Sciatic nerve (tissue), 2 donors: Measurements from ENCODE around the gene MRPL49. TPM values are rescaled to one million over a fixed set of nuclear protein-coding genes. Genes with fewer than 3 reads are reported as not detected.
"Not testable (repeated sequence)": the region's sequence is repeated elsewhere in the genome, so short reads cannot be mapped to it uniquely, and the experiment has no call there.

ENCODE experiments used
- ATAC-seq: fragments of 200-7000 bp; cut with Tn5 transposase; one replicate; pipeline ENCODE4 v1.9.1; 2020; ENCODE audit warnings: mild to moderate bottlenecking, moderate library complexity
- DNase-seq: peaks from one replicate; pipeline ENCODE4 v3.0.0-alpha.2; 2020; ENCODE audit warnings: low spot score
- intact Hi-C: fragments of 100-400 bp; cut with DNase I; formaldehyde crosslinking; loops from one replicate; pipeline ENCODE4 v1.14.2; 2022
- total RNA-seq: library from RNA; stranded (reverse); fragmentation: NEBNext Ultra II Directional; extraction: Animal tissue kit (Norgen Biotek cat#: 25700); gene quantifications from one replicate; pipeline ENCODE4 v1.2.1, GENCODE V29; 2021
- donor health status: DM: no; HTN: no; CAD: no.
- donor health status: DM: no; HTN: no; CAD: no.

Gene MRPL49
- total RNA-seq, 1 donor from 2014 or later, result 32.1 TPM

DNA sequence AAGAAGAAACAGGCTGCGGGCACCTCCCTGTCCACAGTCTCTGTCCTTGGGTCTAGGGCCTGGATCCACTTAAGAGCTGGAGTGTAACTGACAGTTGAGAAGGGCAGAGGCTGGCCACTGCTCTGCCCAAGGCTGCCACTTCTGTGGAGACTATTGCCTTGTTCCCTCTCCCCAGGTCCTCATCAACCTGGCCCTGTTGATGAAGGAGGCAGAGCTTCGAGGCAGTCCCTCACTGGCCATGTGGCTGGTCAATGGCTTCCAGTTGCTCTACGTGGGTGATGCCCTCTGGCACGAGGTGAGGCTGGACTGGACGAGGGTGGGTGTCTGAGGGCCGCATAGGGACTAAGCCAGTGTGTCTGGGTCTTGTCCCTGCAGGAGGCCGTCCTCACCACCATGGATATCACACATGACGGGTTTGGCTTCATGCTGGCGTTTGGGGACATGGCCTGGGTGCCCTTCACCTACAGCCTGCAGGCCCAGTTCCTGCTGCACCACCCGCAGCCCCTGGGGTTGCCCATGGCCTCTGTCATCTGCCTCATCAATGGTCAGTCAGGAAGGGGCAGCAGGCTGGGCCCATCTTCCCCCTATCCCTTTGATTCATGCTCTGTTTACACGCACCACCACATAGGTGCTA is 7.5 kb upstream of the MRPL49 start:
- intact Hi-C loops, result loop anchor here (10.0 kb wide), 2 partner anchors 100 to 190 kb away; partner anchors contain the start of genes ARL2 and PPP2R5B
- no peak for ATAC-seq
- DNase-seq, result no peak

DNA sequence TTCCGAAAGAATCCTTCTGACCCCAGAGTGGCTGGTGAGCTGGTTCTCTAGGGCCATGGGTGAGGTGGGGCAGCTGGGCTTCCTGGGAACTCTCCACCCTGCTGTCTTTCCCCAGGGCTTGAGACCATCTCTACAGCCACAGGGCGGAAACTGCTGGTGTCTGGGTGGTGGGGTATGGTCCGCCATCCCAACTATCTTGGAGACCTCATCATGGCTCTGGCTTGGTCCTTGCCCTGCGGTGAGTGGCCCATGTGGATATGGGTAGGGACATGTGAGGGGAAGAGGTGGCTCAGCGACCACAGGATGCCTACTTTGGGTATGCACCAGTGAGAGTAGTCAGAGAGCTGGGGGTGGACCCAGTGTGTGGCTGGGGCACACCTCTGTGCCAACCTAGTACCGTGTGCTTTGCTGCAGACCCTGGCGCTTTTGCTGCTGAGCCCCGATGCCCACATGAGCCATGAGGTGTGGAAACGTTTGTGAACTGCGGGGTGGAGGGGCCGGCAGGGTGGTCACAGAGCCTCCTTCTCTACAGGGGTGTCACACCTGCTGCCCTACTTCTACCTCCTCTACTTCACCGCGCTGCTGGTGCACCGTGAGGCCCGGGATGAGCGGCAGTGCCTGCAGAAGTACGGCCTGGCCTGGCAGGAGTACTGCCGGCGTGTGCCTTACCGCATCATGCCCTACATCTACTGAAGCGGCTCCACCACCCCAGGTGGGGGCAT is 6.6 kb upstream of the MRPL49 start:
- ATAC-seq (no peak), DNase-seq (no peak)
- intact Hi-C loops, result loop anchor here (10.0 kb wide), 2 partner anchors 101 to 191 kb away; partner anchors contain the start of genes ARL2 and PPP2R5B

DNA sequence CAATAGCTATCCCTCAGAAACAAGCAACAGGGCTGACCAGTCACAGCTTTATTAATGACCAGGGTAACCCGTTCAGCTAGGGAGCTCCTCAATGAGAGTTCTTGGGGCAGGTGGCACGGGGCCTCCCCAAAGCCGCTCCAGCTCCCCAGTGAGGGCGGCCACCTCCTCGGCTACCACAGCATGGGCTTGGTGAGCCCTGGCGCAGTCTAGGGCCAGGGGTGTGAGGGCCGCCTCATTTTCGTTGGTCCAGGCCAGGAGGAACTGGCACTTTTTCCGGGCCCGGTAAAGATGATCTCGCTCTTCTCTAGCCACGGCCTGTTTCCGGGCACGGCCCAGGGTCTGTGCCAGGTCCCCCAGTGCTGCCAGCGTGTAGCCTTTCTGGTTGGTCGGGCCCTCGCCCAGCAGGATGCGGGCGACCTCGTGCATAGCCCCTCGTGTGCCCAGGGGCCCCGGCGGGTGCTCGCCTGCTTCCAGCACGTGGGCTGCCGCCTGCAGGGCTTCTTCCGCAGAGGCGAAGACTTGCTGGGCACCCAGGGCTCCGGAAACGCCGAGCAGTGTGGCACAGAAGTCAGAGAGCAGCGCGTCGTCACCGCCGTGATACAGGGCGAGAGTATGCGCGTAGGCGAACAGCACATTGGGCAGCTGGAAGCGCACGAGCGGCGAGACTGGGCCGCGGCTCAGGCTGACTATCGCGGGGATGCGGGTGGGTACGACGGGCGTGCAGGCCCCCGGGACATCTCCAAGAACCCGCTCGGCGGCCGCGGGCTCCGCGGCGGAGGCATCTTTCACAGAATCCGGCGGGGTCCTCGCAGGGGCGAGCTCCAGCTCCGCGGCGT is 5.5 kb upstream of the MRPL49 start:
- DNase-seq (peak; percentile 67), ATAC-seq (no peak)
- intact Hi-C loops, result loop anchor here (10.0 kb wide), 2 partner anchors 102 to 192 kb away; partner anchors contain the start of genes ARL2 and PPP2R5B

DNA sequence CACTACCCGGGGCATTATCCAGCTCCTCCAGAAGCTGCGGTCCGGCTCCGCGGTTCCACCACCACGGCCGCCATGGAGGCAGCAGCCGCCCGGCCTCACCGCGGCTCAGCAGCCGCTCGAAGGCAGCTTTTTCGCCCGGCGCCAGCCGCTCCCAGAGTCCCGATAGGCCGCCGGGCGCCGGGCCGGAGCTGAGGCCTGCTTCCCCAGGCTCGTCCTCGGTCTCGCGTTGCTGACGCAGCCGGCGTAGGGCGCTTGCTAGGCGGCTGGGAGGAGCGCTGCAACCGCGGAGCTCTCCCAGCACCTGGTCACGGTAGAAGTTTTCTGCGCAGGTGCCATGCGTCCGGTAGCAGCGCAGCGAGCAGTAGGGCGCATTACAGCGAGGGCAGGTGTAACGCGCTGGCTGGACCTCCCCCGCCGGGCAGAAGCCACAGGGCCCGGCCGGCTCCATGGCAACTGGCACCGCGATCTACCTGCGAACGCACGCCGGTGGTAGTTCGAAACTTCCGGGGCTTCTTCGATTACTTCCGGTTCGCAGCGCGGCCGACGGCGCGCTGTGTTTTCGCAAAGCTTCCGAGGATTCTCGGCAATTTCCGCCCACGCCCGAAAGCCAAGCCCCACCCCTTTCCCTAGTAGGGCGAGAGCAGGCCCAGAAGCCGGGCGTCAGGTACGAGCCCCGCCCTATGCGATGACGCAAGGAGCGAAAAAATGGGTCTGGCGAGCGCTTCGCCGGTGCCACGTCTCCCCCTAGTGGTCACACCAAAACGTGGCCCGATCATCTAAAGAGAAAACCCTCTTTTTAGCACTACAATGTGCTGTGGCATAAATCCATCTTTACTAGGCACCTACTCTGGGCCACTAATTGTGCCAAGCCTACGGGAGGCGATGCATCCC is 4.7 kb upstream of the MRPL49 start, which contains the start of gene ZNHIT2:
ZNHIT2 (minus strand) TSS at position 496 of the 891 bp plus-strand sequence; CDS start at position 448, 48 bp downstream.
- intact Hi-C loops, result loop anchor here (10.0 kb wide), 2 partner anchors 103 to 193 kb away; partner anchors contain the start of genes ARL2 and PPP2R5B
- DNase-seq (peak; percentile 100), ATAC-seq (peak; percentile 94)

DNA sequence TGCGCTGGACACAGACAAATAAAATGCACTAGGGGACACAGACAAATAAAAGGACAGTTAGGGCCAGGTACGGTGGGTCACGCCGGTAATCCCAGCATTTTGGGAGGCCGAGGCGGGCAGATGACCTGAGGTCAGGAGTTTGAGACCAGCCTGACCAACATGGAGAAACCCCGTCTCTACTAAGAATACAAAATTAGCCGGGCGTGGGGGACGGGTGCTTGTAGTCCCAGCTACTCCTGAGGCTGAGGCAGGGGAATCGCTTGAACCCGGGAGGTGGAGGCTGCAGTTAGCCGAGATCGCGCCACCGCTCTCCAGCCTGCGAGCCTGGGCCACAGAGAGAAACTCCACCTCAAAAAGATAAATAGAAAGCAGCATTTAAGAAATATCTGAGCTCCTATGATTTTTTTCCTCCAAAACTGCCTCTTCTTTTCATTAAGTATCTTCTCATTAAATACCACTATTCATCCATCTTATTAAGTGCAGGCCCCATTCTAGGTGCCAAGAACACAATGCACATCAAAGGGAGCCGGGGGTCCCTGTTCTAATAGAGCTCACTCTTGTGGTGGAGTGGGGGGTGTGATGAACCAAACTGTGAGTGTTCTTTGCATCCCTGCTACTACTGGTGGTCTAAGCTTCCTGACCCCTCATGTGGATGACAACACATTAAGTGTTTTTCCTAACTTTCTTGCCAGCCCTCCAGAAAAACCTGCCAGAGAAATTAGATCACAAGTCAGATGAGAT is 3.9 kb upstream of the MRPL49 start:
- DNase-seq (peak; percentile 60), ATAC-seq (no peak)
- intact Hi-C loops, result loop anchor here (10.0 kb wide), 2 partner anchors 103 to 193 kb away; partner anchors contain the start of genes ARL2 and PPP2R5B

DNA sequence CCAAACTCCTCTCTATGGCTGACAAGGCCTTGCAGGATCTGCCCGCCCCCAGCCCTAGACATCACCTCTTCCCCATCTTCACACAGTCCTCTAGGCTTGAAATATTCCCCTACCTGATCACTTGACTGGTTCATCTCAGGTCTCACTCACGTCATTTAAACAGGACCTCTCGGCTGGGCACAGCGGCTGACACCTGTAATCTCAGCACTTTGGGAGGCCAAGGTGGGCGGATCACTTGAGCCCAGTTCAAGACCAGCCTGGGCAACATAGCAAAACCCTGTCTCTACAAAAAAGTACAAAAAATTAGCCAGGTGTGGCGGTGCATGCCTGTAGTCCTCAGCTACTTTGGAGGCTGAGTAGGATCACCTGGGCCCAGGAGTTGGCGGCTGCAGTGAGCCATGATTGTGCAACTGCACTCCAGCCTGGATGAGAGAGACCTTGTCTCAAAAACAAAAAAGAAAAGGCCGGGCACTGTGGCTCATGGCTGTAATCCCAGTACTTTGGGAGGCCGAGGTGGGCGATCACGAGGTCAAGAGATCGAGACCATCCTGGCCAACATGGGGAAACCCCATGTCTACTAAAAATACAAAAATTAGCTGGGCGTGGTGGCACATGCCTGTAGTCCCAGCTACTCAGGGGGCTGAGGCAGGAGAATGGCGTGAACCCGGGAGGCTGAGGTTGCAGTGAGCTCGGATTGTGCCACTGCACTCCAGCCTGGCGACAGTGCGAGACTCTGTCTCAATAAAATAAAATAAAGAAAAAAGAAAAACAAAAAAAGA is 3.0 kb upstream of the MRPL49 start:
- peak; percentile 15 for DNase-seq
- intact Hi-C loops, result loop anchor here (10.0 kb wide), 2 partner anchors 104 to 194 kb away; partner anchors contain the start of genes ARL2 and PPP2R5B
- not testable (repeated sequence) for ATAC-seq

DNA sequence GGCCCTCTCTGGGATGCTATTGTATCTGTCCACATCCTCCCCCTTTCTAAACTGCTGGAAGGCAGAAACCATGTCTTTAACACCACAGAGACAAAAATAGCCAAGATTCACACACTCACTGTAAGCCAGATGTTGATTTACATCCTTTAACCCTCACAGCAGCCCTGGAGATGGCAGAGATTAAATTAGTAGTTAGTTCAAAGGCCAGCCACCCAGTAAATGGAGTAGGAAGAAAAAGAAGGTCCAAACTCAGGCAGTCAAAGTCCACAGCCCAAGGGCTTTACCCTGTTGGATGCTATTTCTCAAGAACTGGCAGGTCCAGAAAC is 2.5 kb upstream of the MRPL49 start:
- intact Hi-C loops, result loop anchor here (10.0 kb wide), 2 partner anchors 105 to 195 kb away; partner anchors contain the start of genes ARL2 and PPP2R5B
- ATAC-seq, result no peak

DNA sequence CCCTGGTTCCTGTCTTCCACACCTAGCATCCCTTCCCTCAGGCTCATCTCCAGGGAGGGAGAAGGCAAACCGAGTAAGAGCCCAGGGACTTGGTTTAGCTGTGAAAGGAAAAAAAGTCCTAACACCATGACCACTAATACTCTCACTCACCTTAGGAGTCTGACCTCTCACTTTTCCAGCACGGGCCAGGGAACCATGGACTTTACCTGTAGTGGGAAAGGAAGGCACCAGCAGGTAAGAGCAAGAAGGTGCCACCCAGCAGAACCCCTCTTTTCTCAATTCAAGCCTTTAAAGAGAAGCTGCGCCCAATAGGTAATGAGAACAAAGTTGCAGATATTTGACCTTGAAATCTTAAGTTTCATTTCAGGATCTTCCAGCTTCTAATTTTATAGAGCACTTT is 1.3 kb upstream of the MRPL49 start:
- intact Hi-C loops, result no loop called here
- ATAC-seq (no peak), DNase-seq (no peak)

More for the DNA sequence above, 2.5 kb upstream of the MRPL49 start:
- no peak for DNase-seq

DNA sequence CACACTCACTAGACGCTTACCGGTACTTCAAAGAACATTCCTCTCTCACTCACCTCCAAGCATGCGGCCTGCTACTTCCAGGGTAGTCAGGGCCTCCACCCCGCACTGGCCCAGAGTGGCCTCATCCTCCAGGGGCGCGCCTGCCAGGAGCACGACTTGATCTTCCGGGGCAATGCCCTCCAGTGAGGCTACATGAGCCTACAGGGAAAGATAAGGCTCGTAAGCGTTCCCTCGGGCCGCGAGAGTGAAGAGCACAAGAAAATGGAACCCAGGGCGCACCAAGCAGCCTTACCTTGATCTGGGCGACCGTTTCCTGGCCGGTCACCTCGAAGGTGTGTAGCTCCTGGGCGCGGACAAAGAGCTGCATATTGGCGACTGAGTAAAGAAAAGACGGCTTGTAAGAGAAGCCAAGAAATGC is 665 bp upstream of the MRPL49 start:
- DNase-seq, result peak; percentile 53
- ATAC-seq, result no peak
- intact Hi-C loops, result no loop called here

DNA sequence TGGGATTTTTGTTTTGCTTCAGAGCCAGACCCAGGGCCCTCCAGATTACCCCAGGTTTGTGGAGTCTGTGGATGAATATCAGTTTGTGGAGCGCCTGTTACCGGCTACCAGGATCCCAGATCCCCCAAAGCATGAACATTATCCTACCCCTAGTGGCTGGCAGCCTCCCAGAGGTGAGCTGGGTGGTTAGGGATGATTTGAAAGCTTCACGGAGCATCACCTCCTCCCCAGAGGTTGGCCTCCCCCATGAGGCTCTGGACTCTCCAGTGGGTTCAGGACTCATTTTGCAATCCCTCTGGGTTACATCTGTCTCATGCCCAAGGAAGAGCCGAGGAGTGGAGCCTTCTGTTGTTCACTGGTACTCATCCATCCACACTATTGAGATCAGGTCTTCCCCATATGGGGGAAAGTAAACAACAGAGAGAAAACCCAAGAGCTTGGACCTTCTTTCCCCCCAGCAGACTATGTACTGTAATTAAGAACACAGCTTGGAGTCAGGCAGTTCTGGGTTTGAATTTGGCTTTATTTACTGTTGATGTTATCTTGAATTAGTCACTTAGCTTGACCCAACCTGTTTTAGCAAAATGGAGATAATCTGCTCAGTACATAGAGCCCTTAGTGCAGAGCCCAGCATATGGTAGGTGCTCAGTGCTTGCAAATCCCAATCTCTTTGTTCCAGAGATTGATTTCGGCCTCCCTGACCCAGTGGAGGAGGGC is 2.5 kb downstream of the MRPL49 start:
- DNase-seq, result peak; percentile 54
- intact Hi-C loops, result no loop called here

DNA sequence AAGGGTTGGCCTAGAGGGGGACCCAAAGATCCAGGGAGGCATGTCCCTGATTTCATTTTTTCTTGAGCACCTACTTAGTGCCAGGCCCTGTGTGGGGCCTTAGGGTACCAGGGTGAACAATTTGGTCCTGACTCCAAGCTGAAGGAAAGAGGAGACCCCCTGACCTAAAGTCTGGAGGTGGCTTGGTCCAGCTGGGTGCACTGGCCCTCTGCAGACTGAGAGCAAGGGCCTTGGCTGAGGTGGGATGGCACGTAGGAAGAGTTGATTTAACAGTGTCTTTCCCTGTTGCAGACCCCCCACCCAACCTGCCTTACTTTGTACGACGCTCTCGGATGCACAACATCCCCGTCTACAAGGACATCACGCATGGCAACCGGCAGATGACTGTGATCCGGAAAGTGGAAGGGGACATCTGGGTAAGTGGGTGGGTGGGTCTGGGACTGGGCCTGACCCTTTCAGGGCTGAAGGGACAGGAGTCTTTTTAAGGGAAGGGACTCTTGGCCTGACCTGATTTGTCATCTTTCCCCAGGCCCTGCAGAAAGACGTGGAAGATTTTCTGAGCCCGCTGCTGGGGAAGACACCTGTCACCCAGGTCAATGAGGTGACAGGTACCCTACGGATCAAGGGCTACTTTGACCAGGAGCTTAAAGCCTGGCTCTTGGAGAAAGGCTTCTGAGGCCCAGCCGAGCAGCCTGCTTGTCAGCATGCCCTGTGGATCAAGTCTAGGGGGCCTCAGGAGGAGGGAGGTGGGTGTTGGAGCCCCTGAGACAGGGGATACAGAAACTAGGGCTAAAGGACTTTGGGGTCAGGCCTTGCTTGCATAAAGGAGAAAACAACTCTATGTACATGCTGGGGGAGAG is 3.3 kb downstream of the MRPL49 start:
- DNase-seq, result peak; percentile 38
- intact Hi-C loops, result no loop called here

More for the DNA sequence above, 2.5 kb downstream of the MRPL49 start:
- ATAC-seq, result no peak

DNA sequence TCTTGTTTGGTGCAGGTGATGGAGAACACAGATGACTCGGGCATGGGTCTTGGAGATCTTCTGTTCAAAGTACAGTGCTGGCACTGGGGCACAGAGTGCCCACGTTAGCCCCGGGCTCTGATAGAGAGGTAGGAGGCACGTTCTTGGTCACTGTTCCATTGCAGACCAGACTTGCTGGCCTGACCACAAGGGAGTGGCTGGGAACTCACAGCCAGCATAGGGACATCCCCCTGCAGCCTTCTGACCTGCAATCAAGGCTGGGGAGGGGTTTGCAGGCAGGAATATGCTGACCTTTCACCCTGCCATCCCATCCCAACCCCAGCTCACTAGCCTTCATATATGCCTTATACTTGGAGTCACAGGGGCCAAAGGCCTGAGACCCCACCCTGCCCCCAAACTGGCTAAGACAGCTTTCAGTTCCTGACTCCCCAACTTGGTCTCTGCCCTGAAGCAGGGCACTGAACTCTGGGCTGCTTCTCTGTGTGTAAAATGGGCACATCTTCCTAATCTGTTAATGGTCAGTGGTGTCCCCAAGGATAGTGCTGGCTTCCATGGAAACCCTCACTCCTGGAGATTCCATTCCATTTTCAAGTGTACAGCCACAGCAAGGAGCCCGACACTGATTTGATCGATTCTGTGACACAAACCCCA is 4.6 kb downstream of the MRPL49 start:
- intact Hi-C loops, result no loop called here
- DNase-seq, result no peak

More for the DNA sequence above, 3.3 kb downstream of the MRPL49 start:
- no peak for ATAC-seq

DNA sequence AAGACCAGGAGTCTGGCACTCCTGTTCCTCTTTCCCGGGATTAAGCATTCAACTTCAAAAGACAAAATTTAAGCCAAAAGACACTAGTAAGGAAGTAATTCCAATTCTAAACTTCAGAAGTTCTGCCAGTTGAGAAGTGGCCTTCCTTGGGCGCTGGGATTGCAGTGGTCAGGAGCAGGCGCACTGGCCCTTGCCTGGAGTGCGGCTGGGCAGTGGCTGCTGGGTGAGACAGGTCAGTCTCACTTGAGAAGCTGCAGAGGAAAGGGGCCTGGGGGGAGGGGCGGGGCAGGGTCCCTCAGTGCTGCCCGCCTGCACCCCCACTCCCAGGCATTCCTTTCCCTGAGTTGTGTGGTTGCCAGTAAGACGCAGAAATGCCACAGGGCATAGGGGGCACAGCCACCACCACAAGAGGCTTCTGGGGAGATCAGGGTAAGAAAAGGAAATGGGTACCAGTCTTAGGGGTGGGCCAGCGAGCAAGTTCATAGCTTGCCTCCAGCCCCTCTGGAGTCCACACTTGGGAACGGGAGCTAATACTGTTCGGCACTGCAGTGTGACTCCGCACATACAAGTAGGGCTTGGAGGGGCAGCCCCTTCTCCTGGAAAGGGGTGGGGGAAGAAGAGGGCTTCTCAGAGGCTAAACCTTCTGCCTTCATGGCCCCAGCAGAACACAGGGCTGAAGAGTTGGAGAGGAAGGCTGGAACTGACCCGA is 5.5 kb downstream of the MRPL49 start:
- intact Hi-C loops, result no loop called here
- DNase-seq, result no peak
- ATAC-seq, result no peak

More for the DNA sequence above, 4.6 kb downstream of the MRPL49 start:
- ATAC-seq, result no peak
